B cell (primary cell): ENCODE measurements around the gene DENND2A.

Source experiments
- CTCF ChIP-seq: fragments of 200-600 bp; IDR thresholded peaks from one replicate; pipeline ENCODE4 v1.8.0; 2022; ENCODE audit warnings: antibody characterized with exemption, mild to moderate bottlenecking
- EZH2 ChIP-seq: IDR thresholded peaks from 2 replicates; pipeline ENCODE4 v1.6.1; 2012; ENCODE audit warnings: borderline replicate concordance, low read depth, mild to moderate bottlenecking, moderate library complexity, low read length; ENCODE audit not compliant: insufficient read depth, poor library complexity, severe bottlenecking

- TF ChIP-seq CTCF (no peak), EZH2 (no peak)
Observed at GRCh38 chr7:140643416-140643815, 2.8 kb upstream of the DENND2A start.
